Measurements from ENCODE around the gene NELFA.
"Not testable (repeated sequence)": the region's sequence is repeated elsewhere in the genome, so short reads cannot be mapped to it uniquely, and the experiment has no call there.

NELFA gene

GRCh38 chr4:2040391-2041238 lies 31.8 kb upstream of the NELFA start:
- DNase-seq = no peak

GRCh38 chr4:2036866-2037265 lies 28.1 kb upstream of the NELFA start:
- no peak for DNase-seq

GRCh38 chr4:2036327-2036726 lies 27.6 kb upstream of the NELFA start:
- no peak for DNase-seq

- not testable (repeated sequence) for DNase-seq
Observed at GRCh38 chr4:2031161-2031560, 22.4 kb upstream of the NELFA start.

GRCh38 chr4:2027120-2027519 lies 18.3 kb upstream of the NELFA start:
- not testable (repeated sequence) for DNase-seq

- no peak for DNase-seq
Observed at GRCh38 chr4:2025817-2026216, 17.0 kb upstream of the NELFA start.

GRCh38 chr4:2024683-2025082 lies 15.9 kb upstream of the NELFA start:
- no peak for DNase-seq

GRCh38 chr4:2021358-2022018 lies 12.7 kb upstream of the NELFA start:
- DNase-seq = not testable (repeated sequence)

GRCh38 chr4:2015008-2015407 lies 6.2 kb upstream of the NELFA start:
- no peak for DNase-seq

GRCh38 chr4:2011583-2011982 lies 2.8 kb upstream of the NELFA start:
- no peak for DNase-seq

- peak; percentile 76 for DNase-seq
Observed at GRCh38 chr4:2009651-2010233, 968 bp upstream of the NELFA start.

GRCh38 chr4:2008671-2008920 lies 178 bp downstream of the NELFA start:
- no peak for DNase-seq

GRCh38 chr4:2007804-2008670 lies 737 bp downstream of the NELFA start:
- DNase-seq = no peak

- DNase-seq = no peak
Observed at GRCh38 chr4:2006956-2007653, 1.7 kb downstream of the NELFA start.

- no peak for DNase-seq
Observed at GRCh38 chr4:2006367-2006766, 2.4 kb downstream of the NELFA start.

- not testable (repeated sequence) for DNase-seq
Observed at GRCh38 chr4:2003361-2003760, 5.4 kb downstream of the NELFA start.

GRCh38 chr4:1999308-1999707 lies 9.5 kb downstream of the NELFA start:
- DNase-seq = not testable (repeated sequence)

GRCh38 chr4:1998296-1998695 lies 10.5 kb downstream of the NELFA start:
- DNase-seq = no peak

GRCh38 chr4:1997712-1998111 lies 11.1 kb downstream of the NELFA start:
- peak; percentile 26 for DNase-seq

- no peak for DNase-seq
Observed at GRCh38 chr4:1996866-1997611, 11.7 kb downstream of the NELFA start.

- DNase-seq = peak; percentile 29
Observed at GRCh38 chr4:1994938-1995337, 13.8 kb downstream of the NELFA start.

Data from activated CD8-positive, alpha-beta memory T cell treated with anti-CD3 and anti-CD28 coated beads, Interleukin-2, amount 50 U/mL, for 48 hours (primary cell).